NB4 (cell line): ENCODE results near the gene FAM163B.

Experiments used
- MYC ChIP-seq: IDR thresholded peaks from 2 replicates; pipeline ENCODE4 v1.6.1; 2011; ENCODE audit warnings: low read depth, low read length
- POLR2A ChIP-seq: IDR thresholded peaks from 2 replicates; pipeline ENCODE4 v1.6.1; 2011; ENCODE audit warnings: mild to moderate bottlenecking; ENCODE audit not compliant: insufficient read length; ENCODE audit errors: extremely low read depth
- TF ChIP-seq, protein P1 (sequence below): IDR thresholded peaks from one replicate; pipeline ENCODE4 v1.5.1; 2012; ENCODE audit warnings: low read depth, low read length

DNA sequence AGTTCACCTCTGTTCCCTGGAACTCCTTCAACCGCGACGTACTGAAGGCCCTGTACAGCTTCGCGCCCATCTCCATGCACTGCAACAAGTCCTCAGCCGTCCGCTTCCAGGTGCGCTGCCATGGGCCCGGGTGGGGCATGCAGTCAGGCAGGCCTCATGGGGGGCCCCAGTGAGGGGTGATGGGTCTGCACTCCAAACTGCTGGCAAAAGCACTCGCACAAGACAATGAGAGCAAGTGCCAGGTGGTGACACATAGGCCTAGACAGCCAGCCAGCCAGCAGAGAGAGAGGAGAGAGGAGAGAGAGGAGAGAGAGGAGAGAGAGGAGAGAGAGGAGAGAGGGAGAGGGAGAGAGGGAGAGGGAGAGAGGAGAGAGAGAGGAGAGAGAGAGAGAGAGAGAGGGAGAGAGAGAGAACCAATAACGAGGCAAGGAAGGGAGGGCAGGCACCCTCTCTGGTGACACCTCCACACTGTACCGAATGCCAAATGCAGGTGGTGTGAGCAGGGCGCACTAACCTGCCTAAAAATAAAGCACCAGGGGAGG, 48.0 kb upstream of the FAM163B start:
- TF ChIP-seq, protein P1, sequence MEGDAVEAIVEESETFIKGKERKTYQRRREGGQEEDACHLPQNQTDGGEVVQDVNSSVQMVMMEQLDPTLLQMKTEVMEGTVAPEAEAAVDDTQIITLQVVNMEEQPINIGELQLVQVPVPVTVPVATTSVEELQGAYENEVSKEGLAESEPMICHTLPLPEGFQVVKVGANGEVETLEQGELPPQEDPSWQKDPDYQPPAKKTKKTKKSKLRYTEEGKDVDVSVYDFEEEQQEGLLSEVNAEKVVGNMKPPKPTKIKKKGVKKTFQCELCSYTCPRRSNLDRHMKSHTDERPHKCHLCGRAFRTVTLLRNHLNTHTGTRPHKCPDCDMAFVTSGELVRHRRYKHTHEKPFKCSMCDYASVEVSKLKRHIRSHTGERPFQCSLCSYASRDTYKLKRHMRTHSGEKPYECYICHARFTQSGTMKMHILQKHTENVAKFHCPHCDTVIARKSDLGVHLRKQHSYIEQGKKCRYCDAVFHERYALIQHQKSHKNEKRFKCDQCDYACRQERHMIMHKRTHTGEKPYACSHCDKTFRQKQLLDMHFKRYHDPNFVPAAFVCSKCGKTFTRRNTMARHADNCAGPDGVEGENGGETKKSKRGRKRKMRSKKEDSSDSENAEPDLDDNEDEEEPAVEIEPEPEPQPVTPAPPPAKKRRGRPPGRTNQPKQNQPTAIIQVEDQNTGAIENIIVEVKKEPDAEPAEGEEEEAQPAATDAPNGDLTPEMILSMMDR, result no peak
- TF ChIP-seq POLR2A (no peak), MYC (no peak)
